Osteoblast (primary cell): ENCODE measurements around the gene GOLPH3. TPM values are rescaled to one million over a fixed set of nuclear protein-coding genes. Genes with fewer than 3 reads are reported as not detected.

Source experiments
- DNase-seq: peaks from one replicate; pipeline ENCODE4 v3.0.0; 2011; ENCODE audit warnings: low spot score, mixed read lengths; ENCODE audit not compliant: insufficient read length; ENCODE audit errors: missing footprints
- H2AFZ ChIP-seq: 2 replicates; pipeline ENCODE4 v1.6.0; 2011; ENCODE audit warnings: mild to moderate bottlenecking, low read length
- H3K27ac ChIP-seq: 2 replicates; pipeline ENCODE4 v1.5.1; 2011; ENCODE audit warnings: mild to moderate bottlenecking, low read depth, low read length, moderate library complexity
- H3K27me3 ChIP-seq: 2 replicates; pipeline ENCODE4 v1.6.0; 2012; ENCODE audit warnings: mild to moderate bottlenecking, control low read depth, inconsistent platforms, low read length, moderate library complexity; ENCODE audit not compliant: insufficient read depth
- H3K36me3 ChIP-seq: 2 replicates; pipeline ENCODE4 v1.5.1; 2011; ENCODE audit warnings: mild to moderate bottlenecking, low read length, control low read depth, moderate library complexity; ENCODE audit not compliant: insufficient read depth
- H3K4me1 ChIP-seq: 2 replicates; pipeline ENCODE4 v1.5.1; 2011; ENCODE audit warnings: mild to moderate bottlenecking, low read length, control low read depth, moderate library complexity; ENCODE audit not compliant: insufficient read depth
- H3K4me2 ChIP-seq: 2 replicates; pipeline ENCODE4 v1.6.0; 2011; ENCODE audit warnings: mild to moderate bottlenecking, low read length; ENCODE audit not compliant: insufficient read depth
- H3K4me3 ChIP-seq: fragments of 200-600 bp; sonication (generic); 3 replicates; pipeline ENCODE4 v1.5.1; 2012; ENCODE audit warnings: mild to moderate bottlenecking, low read length, inconsistent platforms; ENCODE audit not compliant: insufficient read depth
- H3K79me2 ChIP-seq: 2 replicates; pipeline ENCODE4 v1.6.0; 2012; ENCODE audit warnings: mild to moderate bottlenecking, low read length, control low read depth, inconsistent platforms; ENCODE audit not compliant: insufficient read depth
- H3K9me3 ChIP-seq: 2 replicates; pipeline ENCODE4 v1.5.1; 2011; ENCODE audit warnings: low read depth, low read length, control low read depth
- H4K20me1 ChIP-seq: 2 replicates; pipeline ENCODE4 v1.6.0; 2012; ENCODE audit warnings: mild to moderate bottlenecking, low read length, control low read depth; ENCODE audit not compliant: insufficient read depth
- total RNA-seq: library from RNA; depleted of rRNA; stranded (reverse); fragments of >200 nt; gene quantifications from 2 replicates; pipeline ENCODE4 v1.2.3, GENCODE V29; 2012
- TF ChIP-seq, protein P1 (sequence below): IDR thresholded peaks from 2 replicates; pipeline ENCODE4 v1.5.1; 2011; ENCODE audit warnings: mild to moderate bottlenecking, low read depth, low read length, moderate library complexity; ENCODE audit errors: extremely low read depth

Gene GOLPH3
- total RNA-seq, 1 donor: 83.2 TPM

DNA sequence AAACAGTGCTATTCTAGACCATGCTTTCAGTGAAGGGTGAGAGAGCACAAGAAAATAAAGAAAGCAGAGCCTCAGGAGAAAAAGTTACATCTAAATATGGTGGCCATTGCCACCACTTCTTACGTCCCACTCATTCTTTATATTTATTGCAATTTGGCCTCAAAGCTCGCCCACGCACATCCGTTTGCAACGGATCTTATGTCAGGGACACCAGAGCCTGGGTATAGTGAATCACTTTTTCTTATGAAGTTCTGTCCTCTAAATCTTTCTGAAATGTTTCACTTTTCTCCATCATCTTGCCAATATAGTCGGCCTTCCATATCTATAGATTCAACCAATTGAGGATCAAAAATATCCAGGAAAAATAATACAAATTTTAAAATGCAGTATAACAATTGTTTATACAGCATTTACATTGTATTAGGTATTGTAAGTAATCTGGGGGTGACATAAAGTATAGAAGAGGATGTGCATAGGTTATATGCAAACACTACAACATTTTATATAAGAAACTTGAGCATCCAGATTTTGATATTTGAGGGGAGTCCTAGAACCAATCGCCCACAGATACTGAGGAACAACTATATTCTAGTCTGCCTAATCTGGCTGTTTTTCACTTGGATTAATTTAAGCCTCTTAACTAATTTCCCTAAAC, 35.2 kb downstream of the GOLPH3 start:
- H3K27ac ChIP-seq: peak overlapping the region; percentile 51
- peaks cover 27% of the 10 kb centered on the region for H3K36me3 ChIP-seq
- peaks cover 9% of the 10 kb centered on the region for H3K4me1 ChIP-seq
- peak; percentile 87 for DNase-seq
- no peak overlapping the region for H3K4me3 ChIP-seq
- H3K4me2 ChIP-seq: peak overlapping the region; percentile 67
- no peak overlapping the region for H2AFZ ChIP-seq
- TF ChIP-seq, protein P1, sequence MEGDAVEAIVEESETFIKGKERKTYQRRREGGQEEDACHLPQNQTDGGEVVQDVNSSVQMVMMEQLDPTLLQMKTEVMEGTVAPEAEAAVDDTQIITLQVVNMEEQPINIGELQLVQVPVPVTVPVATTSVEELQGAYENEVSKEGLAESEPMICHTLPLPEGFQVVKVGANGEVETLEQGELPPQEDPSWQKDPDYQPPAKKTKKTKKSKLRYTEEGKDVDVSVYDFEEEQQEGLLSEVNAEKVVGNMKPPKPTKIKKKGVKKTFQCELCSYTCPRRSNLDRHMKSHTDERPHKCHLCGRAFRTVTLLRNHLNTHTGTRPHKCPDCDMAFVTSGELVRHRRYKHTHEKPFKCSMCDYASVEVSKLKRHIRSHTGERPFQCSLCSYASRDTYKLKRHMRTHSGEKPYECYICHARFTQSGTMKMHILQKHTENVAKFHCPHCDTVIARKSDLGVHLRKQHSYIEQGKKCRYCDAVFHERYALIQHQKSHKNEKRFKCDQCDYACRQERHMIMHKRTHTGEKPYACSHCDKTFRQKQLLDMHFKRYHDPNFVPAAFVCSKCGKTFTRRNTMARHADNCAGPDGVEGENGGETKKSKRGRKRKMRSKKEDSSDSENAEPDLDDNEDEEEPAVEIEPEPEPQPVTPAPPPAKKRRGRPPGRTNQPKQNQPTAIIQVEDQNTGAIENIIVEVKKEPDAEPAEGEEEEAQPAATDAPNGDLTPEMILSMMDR: no peak
- H3K79me2 ChIP-seq: peaks cover 75% of the 10 kb centered on the region
- no peaks in the 10 kb centered on the region for H3K9me3 ChIP-seq
- H4K20me1 ChIP-seq: peaks cover 22% of the 10 kb centered on the region
- no peaks in the 10 kb centered on the region for H3K27me3 ChIP-seq

DNA sequence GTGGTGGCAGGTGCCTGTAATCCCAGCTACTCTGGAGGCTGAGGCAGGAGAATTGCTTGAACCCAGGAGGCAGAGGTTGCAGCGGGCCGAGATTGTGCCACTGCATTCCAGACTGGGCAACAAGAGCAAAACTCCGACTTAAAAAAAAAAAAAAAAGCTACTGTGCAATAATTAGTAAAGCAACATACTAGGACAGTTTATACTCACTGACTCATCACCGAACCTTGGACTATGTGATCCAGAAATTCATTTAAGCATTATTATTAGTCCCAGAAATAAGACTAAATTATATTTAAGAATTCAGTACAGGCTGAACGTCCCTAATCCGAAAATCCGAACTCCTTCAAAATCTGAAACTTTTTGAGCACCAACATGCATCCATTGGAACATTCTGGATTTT, 37.8 kb downstream of the GOLPH3 start:
- peaks cover 9% of the 10 kb centered on the region for H3K4me1 ChIP-seq
- DNase-seq: no peak

GRCh38 chr5:32135086-32135485, 39.0 kb downstream of the GOLPH3 start:
- H3K4me2 ChIP-seq: no peak overlapping the region
- peaks cover 39% of the 10 kb centered on the region for H3K36me3 ChIP-seq
- no peak overlapping the region for H3K4me3 ChIP-seq
- H3K27me3 ChIP-seq: no peaks in the 10 kb centered on the region
- TF ChIP-seq, protein P1: no peak
- H3K4me1 ChIP-seq: peaks cover 9% of the 10 kb centered on the region
- H4K20me1 ChIP-seq: peaks cover 36% of the 10 kb centered on the region
- H3K79me2 ChIP-seq: peaks cover 88% of the 10 kb centered on the region
- DNase-seq: no peak
- no peak overlapping the region for H3K27ac ChIP-seq
- no peaks in the 10 kb centered on the region for H3K9me3 ChIP-seq
- H2AFZ ChIP-seq: no peak overlapping the region

More for the DNA sequence above, 37.8 kb downstream of the GOLPH3 start:
- Histone ChIP-seq H3K27ac (no peak overlapping the region), H2AFZ (no peak overlapping the region), H3K9me3 (no peaks in the 10 kb centered on the region), H3K36me3 (peaks cover 42% of the 10 kb centered on the region), H3K79me2 (peaks cover 88% of the 10 kb centered on the region), H3K4me3 (no peak overlapping the region), H4K20me1 (peaks cover 36% of the 10 kb centered on the region), H3K4me2 (no peak overlapping the region), H3K27me3 (no peaks in the 10 kb centered on the region)
- TF ChIP-seq, protein P1: no peak

GRCh38 chr5:32132757-32133156, 41.4 kb downstream of the GOLPH3 start:
- Histone ChIP-seq H3K79me2 (peaks cover 91% of the 10 kb centered on the region), H3K4me2 (no peak overlapping the region), H2AFZ (no peak overlapping the region)

More at GRCh38 chr5:32132757-32133156, 41.4 kb downstream of the GOLPH3 start:
- Histone ChIP-seq H3K9me3 (no peaks in the 10 kb centered on the region), H3K27ac (no peak overlapping the region), H3K27me3 (no peaks in the 10 kb centered on the region), H3K4me1 (no peaks in the 10 kb centered on the region), H3K36me3 (peaks cover 38% of the 10 kb centered on the region), H4K20me1 (peaks cover 32% of the 10 kb centered on the region), H3K4me3 (no peak overlapping the region)
- TF ChIP-seq, protein P1: no peak
- DNase-seq: no peak
